K562 (cell line): Measurements from ENCODE around the gene NHSL2. TPM values are rescaled to one million over a fixed set of nuclear protein-coding genes. Genes with fewer than 3 reads are reported as not detected.

Experiments
- ATAC-seq: fragments of 200-7000 bp; cut with Tn5 transposase; 3 replicates; pipeline ENCODE4 v1.9.1; 2020; ENCODE audit warnings: moderate library complexity
- BruUV-seq: library from RNA; stranded (reverse); fragments of 400-500 nt; replicated peaks from 2 replicates; lab custom pipeline; 2021; lab: Mats Ljungman, UMichigan
- CTCF ChIA-PET: fragments of 300-600 bp; formaldehyde crosslinking; extraction: SDS; loops from one replicate; lab custom pipeline; 2021; ENCODE audit warnings: low intra/inter-chr PET ratio; lab: Yijun Ruan, JAX
- POLR2A ChIA-PET: fragments of 300-600, 350-650 bp; sonication (Branson Sonifier 250); formaldehyde crosslinking; extraction: SDS; loops from one replicate; lab custom pipeline; 2021; ENCODE audit warnings: antibody characterized with exemption, inconsistent platforms; lab: Yijun Ruan, JAX
- DNase-seq, 4 experiments: peaks; one replicate each; pipeline versions ENCODE4 v3.0.0 to v3.0.0-alpha.2; 2011 to 2018; ENCODE audit warnings: low spot score in 3 of 4, mixed read lengths in 3 of 4; ENCODE audit errors: extremely low read depth in 1 of 4
- FAIRE-seq: peaks from 2 replicates; lab custom pipeline; 2011; peaks lifted over from hg19 to GRCh38; lab: Jason Lieb, UNC
- H2AFZ ChIP-seq: 2 replicates; pipeline ENCODE4 v1.6.0; 2011; ENCODE audit warnings: low read depth, low read length, control low read depth, inconsistent platforms
- H3K27ac ChIP-seq: fragments of 200-600 bp; 3 replicates; pipeline ENCODE4 v1.8.0; 2011; ENCODE audit warnings: low read depth, mild to moderate bottlenecking, control low read depth, inconsistent platforms, low read length, moderate library complexity, mixed read lengths; ENCODE audit errors: extremely low read depth
- H3K27me3 ChIP-seq, 2 experiments: fragments of 300-600 bp in 1 of 2; 2 replicates in 1 of 2; 3 replicates in 1 of 2; pipeline versions ENCODE4 v1.6.0 to v1.8.0; 2011; ENCODE audit warnings: inconsistent platforms in 2 of 2, low read length in 2 of 2, mild to moderate bottlenecking in 1 of 2, mixed read lengths in 1 of 2, moderate library complexity in 1 of 2; ENCODE audit not compliant: control insufficient read depth in 2 of 2, insufficient read depth in 2 of 2
- H3K36me3 ChIP-seq: fragments of 300-600 bp; 3 replicates; pipeline ENCODE4 v1.8.0; 2011; ENCODE audit warnings: mild to moderate bottlenecking, low read length, inconsistent platforms; ENCODE audit not compliant: control insufficient read depth, insufficient read depth
- H3K4me1 ChIP-seq, 2 experiments: fragments of 200-600 bp in 1 of 2; replicated peaks in 1 of 2; 2 replicates in 1 of 2; 3 replicates in 1 of 2; pipeline versions ENCODE4 v1.5.1 to v1.8.0; 2011; ENCODE audit warnings: inconsistent platforms in 2 of 2, low read length in 2 of 2, mild to moderate bottlenecking in 1 of 2, mixed read lengths in 1 of 2, moderate library complexity in 1 of 2; ENCODE audit not compliant: control insufficient read depth in 2 of 2, insufficient read depth in 2 of 2
- H3K4me2 ChIP-seq: 2 replicates; pipeline ENCODE4 v1.6.1; 2011; ENCODE audit warnings: low read length, control low read depth, inconsistent platforms, mixed read lengths; ENCODE audit not compliant: insufficient read depth
- H3K4me3 ChIP-seq: fragments of 200-600 bp; sonication (generic), shearing (Covaris generic); 2 replicates; pipeline ENCODE4 v1.5.1; 2016; ENCODE audit warnings: control low read depth, inconsistent platforms
- H3K79me2 ChIP-seq: fragments of 200-600 bp; 3 replicates; pipeline ENCODE4 v1.8.0; 2011; ENCODE audit warnings: low read length, inconsistent platforms; ENCODE audit not compliant: control insufficient read depth, insufficient read depth
- H3K9ac ChIP-seq, 2 experiments: 2 replicates each; pipeline versions ENCODE4 v1.6.0 to v1.6.1; 2011; ENCODE audit warnings: low read depth in 2 of 2, low read length in 2 of 2, control low read depth in 1 of 2, inconsistent platforms in 1 of 2, mild to moderate bottlenecking in 1 of 2, mixed read lengths in 1 of 2; ENCODE audit not compliant: insufficient read depth in 1 of 2
- H3K9me1 ChIP-seq: one replicate; pipeline ENCODE4 v1.6.0; 2011; ENCODE audit warnings: inconsistent platforms, mild to moderate bottlenecking, low read length, moderate library complexity; ENCODE audit not compliant: control insufficient read depth, insufficient read depth
- H3K9me3 ChIP-seq: replicated peaks from 2 replicates; pipeline ENCODE4 v1.5.1; 2011; ENCODE audit warnings: low read depth, low read length, inconsistent platforms; ENCODE audit not compliant: control insufficient read depth, insufficient read depth
- H4K20me1 ChIP-seq: replicated peaks from 2 replicates; pipeline ENCODE4 v1.6.1; 2011; ENCODE audit warnings: low read length, inconsistent platforms, mixed read lengths; ENCODE audit not compliant: control insufficient read depth, insufficient read depth
- ATF3 ChIP-seq, 2 experiments: fragments of 450-650 bp in 1 of 2; sonication (generic) in 1 of 2; formaldehyde crosslinking in 1 of 2; IDR thresholded peaks in 1 of 2; conservative IDR thresholded peaks in 1 of 2; 2 replicates each; pipeline versions ENCODE4 v1.6.1 to v1.8.1; 2016 to 2023; ENCODE audit warnings: mild to moderate bottlenecking in 2 of 2, moderate library complexity in 2 of 2, inconsistent platforms in 1 of 2, missing genetic modification reagents in 1 of 2
- CCAR2 ChIP-seq: fragments of 200-400 bp; formaldehyde crosslinking; IDR thresholded peaks from 2 replicates; pipeline ENCODE4 v1.6.1; 2017; ENCODE audit warnings: mild to moderate bottlenecking, low read depth, low read length
- HMG20B ChIP-seq: fragments of 250-450 bp; sonication (Bioruptor Pico); IDR thresholded peaks from 2 replicates; pipeline ENCODE4 v1.5.0; 2021; ENCODE audit warnings: mild to moderate bottlenecking
- IRF1 ChIP-seq: sonication (generic); formaldehyde crosslinking; IDR thresholded peaks from 2 replicates; pipeline ENCODE4 v1.8.0; 2022; ENCODE audit warnings: missing genetic modification reagents, mild to moderate bottlenecking, borderline replicate concordance
- MYC ChIP-seq, 2 experiments: fragments of 250-450 bp in 1 of 2; sonication (Bioruptor Pico) in 1 of 2; IDR thresholded peaks; 2 replicates each; pipeline versions ENCODE4 v1.5.1 to v1.6.1; 2012 to 2021; ENCODE audit warnings: low read depth in 2 of 2, borderline replicate concordance in 1 of 2, improper control_type of control experiment in 1 of 2, low read length in 1 of 2, mild to moderate bottlenecking in 1 of 2, moderate library complexity in 1 of 2
- PURB ChIP-seq: sonication (generic); formaldehyde crosslinking; IDR thresholded peaks from 2 replicates; pipeline ENCODE4 v1.9.0; 2021; ENCODE audit warnings: low read depth, mild to moderate bottlenecking, missing genetic modification reagents
- ZBTB2 ChIP-seq: fragments of 450-650 bp; IDR thresholded peaks from 2 replicates; pipeline ENCODE4 v1.6.1; 2016; ENCODE audit warnings: antibody characterized with exemption
- ZBTB33 ChIP-seq: sonication (generic); formaldehyde crosslinking; IDR thresholded peaks from 2 replicates; pipeline ENCODE4 v1.8.1; 2023; ENCODE audit warnings: mild to moderate bottlenecking, missing genetic modification reagents
- ZNF239 ChIP-seq: fragments of 250-450 bp; sonication (Bioruptor Pico); IDR thresholded peaks from 2 replicates; pipeline ENCODE4 v1.4.0; 2020; ENCODE audit warnings: mild to moderate bottlenecking
- ZNF589 ChIP-seq: fragments of 200-800 bp; sonication (Bioruptor generic); IDR thresholded peaks from 2 replicates; pipeline ENCODE4 v1.6.1; 2016; ENCODE audit warnings: low read depth, missing genetic modification characterization, missing compliant biosample characterization
- ZNF830 ChIP-seq: fragments of 250-450 bp; sonication (Bioruptor Pico); IDR thresholded peaks from 2 replicates; pipeline ENCODE4 v1.5.0; 2021; ENCODE audit warnings: mild to moderate bottlenecking
- WGBS: fragments of 100-300 bp; shearing (Covaris generic); methylation state at CpG from one replicate; pipeline ENCODE4 v1.1.6; 2016; ENCODE audit warnings: low coverage, mixed read lengths; ENCODE audit not compliant: insufficient coverage; ENCODE audit errors: missing lambda C conversion rate; 5-methylcytosine and 5-hydroxymethylcytosine counted together
- in situ Hi-C: fragments of 300-500 bp; cut with MboI; formaldehyde crosslinking; loops from 4 replicates; pipeline ENCODE4 v1.15.0; 2018; ENCODE audit warnings: inconsistent platforms, mixed read lengths
- intact Hi-C: fragments of 100-400 bp; cut with micrococcal nuclease; formaldehyde crosslinking; loops from 2 replicates; pipeline ENCODE4 v1.14.2; 2022
- polyA plus RNA-seq, 8 experiments: library from polyadenylated mRNA; depleted of rRNA in 4 of 8; stranded (reverse) in 5 of 8; unstranded in 3 of 8; fragments of >200 nt; fragmentation: Nextera tagmentation in 2 of 8; fragmentation: Illumina TruSeq in 1 of 8; extraction: Ambion mirVana in 2 of 8; extraction: Trizol in 1 of 8; gene quantifications; 2 replicates each; pipeline versions ENCODE4 v1.2.1 to v1.2.3, GENCODE V29; 2011 to 2014; ENCODE audit warnings: inconsistent platforms in 1 of 8, missing spikeins in 1 of 8
- total RNA-seq, 7 experiments: library from RNA; depleted of rRNA in 6 of 7; stranded (reverse); fragments of >200 nt in 6 of 7; fragmentation: Illumina TruSeq in 2 of 7; extraction: Trizol in 2 of 7; gene quantifications; 2 replicates each; pipeline versions ENCODE4 v1.2.1 to v1.2.3, GENCODE V29; 2011 to 2021; ENCODE audit warnings: low replicate concordance in 1 of 7

Gene NHSL2
- total and polyA plus RNA-seq, 9 of the 15 experiments (the other 6 are each of a cell fraction or from before 2014, with no cell fraction given) = 0.02 TPM; not detected in 8

GRCh38 chrX:72027024-72027913 is 116.6 kb downstream of the NHSL2 start:
- CTCF ChIA-PET = no interaction called here
- no peaks in the 10 kb centered on the region for H3K79me2 ChIP-seq
- no peaks in the 10 kb centered on the region; a peak in 1 of 5 replicates for H3K27me3 ChIP-seq
- in situ Hi-C loops = no loop called here
- BruUV-seq = no TSS peak
- no peak overlapping the region for H2AFZ ChIP-seq
- H3K4me3 ChIP-seq = no peak overlapping the region
- no peaks in the 10 kb centered on the region for H3K4me1 ChIP-seq
- no peak overlapping the region for H3K4me2 ChIP-seq
- no peaks in the 10 kb centered on the region for H3K9me1 ChIP-seq
- FAIRE-seq (no peak), ATAC-seq (no peak), DNase-seq (no peak)
- no peak overlapping the region for H3K9ac ChIP-seq
- H3K27ac ChIP-seq = no peak overlapping the region
- intact Hi-C loops = no loop called here
- no peaks in the 10 kb centered on the region for H4K20me1 ChIP-seq
- H3K36me3 ChIP-seq = no peaks in the 10 kb centered on the region
- no peaks in the 10 kb centered on the region for H3K9me3 ChIP-seq
- WGBS = 5% methylated on average over 12 of the region's 14 CpGs
- POLR2A ChIA-PET = interaction anchor here (0.6 kb wide), 1 partner anchor 9 kb away, joined by 3 read pairs; no protein-coding TSS in a partner anchor
- TF ChIP-seq ATF3 (IDR thresholded peaks at IDR 0.05) (no peak), ATF3 (CRISPR knock-in tag; conservative IDR thresholded peaks at IDR 0.05) (no peak), IRF1 (CRISPR knock-in tag) (no peak), ZNF830 (CRISPR knock-in tag) (no peak), MYC (IDR thresholded peaks at IDR 0.05; ENCODE audit: low read depth, low read length) (no peak), MYC (CRISPR knock-in tag; IDR thresholded peaks at IDR 0.05; ENCODE audit: borderline replicate concordance, low read depth) (no peak), ZNF239 (no peak), PURB (CRISPR knock-in tag) (no peak), HMG20B (CRISPR knock-in tag) (no peak), ZBTB33 (no peak), ZBTB2 (no peak), ZNF589 (CRISPR knock-in tag) (no peak), CCAR2 (no peak)
